Measurements from ENCODE around the gene TENT5D. TPM values are rescaled to one million over a fixed set of nuclear protein-coding genes. Genes with fewer than 3 reads are reported as not detected.

The TENT5D gene
- not detected in 2 replicates for total RNA-seq

DNA sequence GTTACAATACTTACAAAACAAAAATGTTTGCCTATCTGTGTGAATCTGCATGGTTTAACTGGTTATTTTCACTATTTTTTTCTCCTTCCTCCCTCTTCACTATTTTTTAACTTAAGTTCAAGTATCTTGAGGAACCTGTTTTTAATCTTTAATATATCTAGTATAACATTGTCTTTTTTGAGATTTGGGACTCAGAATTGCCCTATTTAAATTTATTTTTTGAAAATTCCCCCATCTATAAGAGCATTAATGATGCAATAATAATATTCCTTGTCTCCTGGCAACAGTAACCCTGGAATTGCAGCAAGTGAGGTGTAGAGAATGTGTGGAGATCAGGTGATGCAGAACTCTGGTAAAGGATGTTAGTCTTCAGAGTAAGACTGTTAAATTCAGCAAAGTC lies at the start of gene TENT5D:
Gene TENT5D (plus strand): TSS at position 301 of the 400 bp plus-strand sequence. CDS start 22,093 bp downstream, outside the sequence.

Measured in smooth muscle cell of the pulmonary artery (primary cell).